ENCODE data around the gene IARS1. TPM values are rescaled to one million over a fixed set of nuclear protein-coding genes. Genes with fewer than 3 reads are reported as not detected.

IARS1 gene
- total RNA-seq, 1 experiment from 2014 or later: 220 TPM

DNA sequence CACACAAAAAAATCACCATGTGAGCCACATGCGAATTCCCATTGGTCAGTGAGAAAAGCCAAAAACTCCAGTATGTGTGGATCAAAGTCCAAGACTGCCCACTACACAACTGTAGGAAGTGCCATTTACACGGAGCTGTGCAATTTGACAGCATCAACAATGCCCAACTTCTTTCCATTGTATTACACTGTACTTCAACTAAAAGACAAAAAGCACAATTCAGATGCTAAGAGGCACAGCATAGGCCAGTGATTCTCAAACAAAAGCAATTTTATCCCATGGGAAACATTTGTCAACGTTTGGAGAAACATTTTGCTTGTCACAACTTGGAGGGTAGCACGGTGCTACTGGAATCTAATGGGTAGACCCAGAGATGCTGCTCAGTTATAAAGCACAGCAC lies 39.8 kb downstream of the IARS1 start:
- ChIA-PET CTCF (interaction anchor here (1.6 kb wide), 1 partner anchor 116 kb away, joined by 3 read pairs; no protein-coding TSS in a partner anchor), POLR2A (interaction anchor here (1.5 kb wide), 1 partner anchor 25 kb away, joined by 3 read pairs; no protein-coding TSS in a partner anchor)
- DNase-seq (ENCODE audit: low spot score) (no peak), ATAC-seq (no peak)
- H3K27ac Mint-ChIP-seq: no peak overlapping the region
- no peak overlapping the region for H3K4me3 Mint-ChIP-seq
- no peaks in the 10 kb centered on the region for H3K27me3 Mint-ChIP-seq (ENCODE audit: low read depth)
- H3K36me3 Mint-ChIP-seq: peaks cover 93% of the 10 kb centered on the region
- no peaks in the 10 kb centered on the region for H3K4me1 Mint-ChIP-seq
- TF ChIP-seq, protein P1, sequence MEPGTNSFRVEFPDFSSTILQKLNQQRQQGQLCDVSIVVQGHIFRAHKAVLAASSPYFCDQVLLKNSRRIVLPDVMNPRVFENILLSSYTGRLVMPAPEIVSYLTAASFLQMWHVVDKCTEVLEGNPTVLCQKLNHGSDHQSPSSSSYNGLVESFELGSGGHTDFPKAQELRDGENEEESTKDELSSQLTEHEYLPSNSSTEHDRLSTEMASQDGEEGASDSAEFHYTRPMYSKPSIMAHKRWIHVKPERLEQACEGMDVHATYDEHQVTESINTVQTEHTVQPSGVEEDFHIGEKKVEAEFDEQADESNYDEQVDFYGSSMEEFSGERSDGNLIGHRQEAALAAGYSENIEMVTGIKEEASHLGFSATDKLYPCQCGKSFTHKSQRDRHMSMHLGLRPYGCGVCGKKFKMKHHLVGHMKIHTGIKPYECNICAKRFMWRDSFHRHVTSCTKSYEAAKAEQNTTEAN (CRISPR knock-in tag; IDR thresholded peaks at IDR 0.05): no peak
- TF ChIP-seq, protein P2, sequence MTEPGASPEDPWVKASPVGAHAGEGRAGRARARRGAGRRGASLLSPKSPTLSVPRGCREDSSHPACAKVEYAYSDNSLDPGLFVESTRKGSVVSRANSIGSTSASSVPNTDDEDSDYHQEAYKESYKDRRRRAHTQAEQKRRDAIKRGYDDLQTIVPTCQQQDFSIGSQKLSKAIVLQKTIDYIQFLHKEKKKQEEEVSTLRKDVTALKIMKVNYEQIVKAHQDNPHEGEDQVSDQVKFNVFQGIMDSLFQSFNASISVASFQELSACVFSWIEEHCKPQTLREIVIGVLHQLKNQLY (CRISPR knock-in tag; IDR thresholded peaks at IDR 0.05): no peak
- no peak for TF ChIP-seq ELF4 (CRISPR knock-in tag; IDR thresholded peaks at IDR 0.05; ENCODE audit: low read depth)
- TF ChIP-seq, protein P3, sequence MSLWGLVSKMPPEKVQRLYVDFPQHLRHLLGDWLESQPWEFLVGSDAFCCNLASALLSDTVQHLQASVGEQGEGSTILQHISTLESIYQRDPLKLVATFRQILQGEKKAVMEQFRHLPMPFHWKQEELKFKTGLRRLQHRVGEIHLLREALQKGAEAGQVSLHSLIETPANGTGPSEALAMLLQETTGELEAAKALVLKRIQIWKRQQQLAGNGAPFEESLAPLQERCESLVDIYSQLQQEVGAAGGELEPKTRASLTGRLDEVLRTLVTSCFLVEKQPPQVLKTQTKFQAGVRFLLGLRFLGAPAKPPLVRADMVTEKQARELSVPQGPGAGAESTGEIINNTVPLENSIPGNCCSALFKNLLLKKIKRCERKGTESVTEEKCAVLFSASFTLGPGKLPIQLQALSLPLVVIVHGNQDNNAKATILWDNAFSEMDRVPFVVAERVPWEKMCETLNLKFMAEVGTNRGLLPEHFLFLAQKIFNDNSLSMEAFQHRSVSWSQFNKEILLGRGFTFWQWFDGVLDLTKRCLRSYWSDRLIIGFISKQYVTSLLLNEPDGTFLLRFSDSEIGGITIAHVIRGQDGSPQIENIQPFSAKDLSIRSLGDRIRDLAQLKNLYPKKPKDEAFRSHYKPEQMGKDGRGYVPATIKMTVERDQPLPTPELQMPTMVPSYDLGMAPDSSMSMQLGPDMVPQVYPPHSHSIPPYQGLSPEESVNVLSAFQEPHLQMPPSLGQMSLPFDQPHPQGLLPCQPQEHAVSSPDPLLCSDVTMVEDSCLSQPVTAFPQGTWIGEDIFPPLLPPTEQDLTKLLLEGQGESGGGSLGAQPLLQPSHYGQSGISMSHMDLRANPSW (CRISPR knock-in tag; conservative IDR thresholded peaks at IDR 0.05; ENCODE audit: low read depth): no peak
- no peak for TF ChIP-seq ZNF396 (CRISPR knock-in tag; IDR thresholded peaks at IDR 0.05; ENCODE audit: borderline replicate concordance)
- TF ChIP-seq, protein P4, sequence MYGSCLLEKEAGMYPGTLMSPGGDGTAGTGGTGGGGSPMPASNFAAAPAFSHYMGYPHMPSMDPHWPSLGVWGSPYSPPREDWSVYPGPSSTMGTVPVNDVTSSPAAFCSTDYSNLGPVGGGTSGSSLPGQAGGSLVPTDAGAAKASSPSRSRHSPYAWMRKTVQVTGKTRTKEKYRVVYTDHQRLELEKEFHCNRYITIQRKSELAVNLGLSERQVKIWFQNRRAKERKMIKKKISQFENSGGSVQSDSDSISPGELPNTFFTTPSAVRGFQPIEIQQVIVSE (CRISPR knock-in tag; IDR thresholded peaks at IDR 0.05; ENCODE audit: borderline replicate concordance): no peak
- TF ChIP-seq ZNF416 (CRISPR knock-in tag; IDR thresholded peaks at IDR 0.05): no peak
- TF ChIP-seq NR1H2 (CRISPR knock-in tag; IDR thresholded peaks at IDR 0.05): no peak
- TF ChIP-seq, protein P5, sequence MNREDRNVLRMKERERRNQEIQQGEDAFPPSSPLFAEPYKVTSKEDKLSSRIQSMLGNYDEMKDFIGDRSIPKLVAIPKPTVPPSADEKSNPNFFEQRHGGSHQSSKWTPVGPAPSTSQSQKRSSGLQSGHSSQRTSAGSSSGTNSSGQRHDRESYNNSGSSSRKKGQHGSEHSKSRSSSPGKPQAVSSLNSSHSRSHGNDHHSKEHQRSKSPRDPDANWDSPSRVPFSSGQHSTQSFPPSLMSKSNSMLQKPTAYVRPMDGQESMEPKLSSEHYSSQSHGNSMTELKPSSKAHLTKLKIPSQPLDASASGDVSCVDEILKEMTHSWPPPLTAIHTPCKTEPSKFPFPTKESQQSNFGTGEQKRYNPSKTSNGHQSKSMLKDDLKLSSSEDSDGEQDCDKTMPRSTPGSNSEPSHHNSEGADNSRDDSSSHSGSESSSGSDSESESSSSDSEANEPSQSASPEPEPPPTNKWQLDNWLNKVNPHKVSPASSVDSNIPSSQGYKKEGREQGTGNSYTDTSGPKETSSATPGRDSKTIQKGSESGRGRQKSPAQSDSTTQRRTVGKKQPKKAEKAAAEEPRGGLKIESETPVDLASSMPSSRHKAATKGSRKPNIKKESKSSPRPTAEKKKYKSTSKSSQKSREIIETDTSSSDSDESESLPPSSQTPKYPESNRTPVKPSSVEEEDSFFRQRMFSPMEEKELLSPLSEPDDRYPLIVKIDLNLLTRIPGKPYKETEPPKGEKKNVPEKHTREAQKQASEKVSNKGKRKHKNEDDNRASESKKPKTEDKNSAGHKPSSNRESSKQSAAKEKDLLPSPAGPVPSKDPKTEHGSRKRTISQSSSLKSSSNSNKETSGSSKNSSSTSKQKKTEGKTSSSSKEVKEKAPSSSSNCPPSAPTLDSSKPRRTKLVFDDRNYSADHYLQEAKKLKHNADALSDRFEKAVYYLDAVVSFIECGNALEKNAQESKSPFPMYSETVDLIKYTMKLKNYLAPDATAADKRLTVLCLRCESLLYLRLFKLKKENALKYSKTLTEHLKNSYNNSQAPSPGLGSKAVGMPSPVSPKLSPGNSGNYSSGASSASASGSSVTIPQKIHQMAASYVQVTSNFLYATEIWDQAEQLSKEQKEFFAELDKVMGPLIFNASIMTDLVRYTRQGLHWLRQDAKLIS (CRISPR knock-in tag; IDR thresholded peaks at IDR 0.05; ENCODE audit: borderline replicate concordance): no peak
- TF ChIP-seq, protein P6, sequence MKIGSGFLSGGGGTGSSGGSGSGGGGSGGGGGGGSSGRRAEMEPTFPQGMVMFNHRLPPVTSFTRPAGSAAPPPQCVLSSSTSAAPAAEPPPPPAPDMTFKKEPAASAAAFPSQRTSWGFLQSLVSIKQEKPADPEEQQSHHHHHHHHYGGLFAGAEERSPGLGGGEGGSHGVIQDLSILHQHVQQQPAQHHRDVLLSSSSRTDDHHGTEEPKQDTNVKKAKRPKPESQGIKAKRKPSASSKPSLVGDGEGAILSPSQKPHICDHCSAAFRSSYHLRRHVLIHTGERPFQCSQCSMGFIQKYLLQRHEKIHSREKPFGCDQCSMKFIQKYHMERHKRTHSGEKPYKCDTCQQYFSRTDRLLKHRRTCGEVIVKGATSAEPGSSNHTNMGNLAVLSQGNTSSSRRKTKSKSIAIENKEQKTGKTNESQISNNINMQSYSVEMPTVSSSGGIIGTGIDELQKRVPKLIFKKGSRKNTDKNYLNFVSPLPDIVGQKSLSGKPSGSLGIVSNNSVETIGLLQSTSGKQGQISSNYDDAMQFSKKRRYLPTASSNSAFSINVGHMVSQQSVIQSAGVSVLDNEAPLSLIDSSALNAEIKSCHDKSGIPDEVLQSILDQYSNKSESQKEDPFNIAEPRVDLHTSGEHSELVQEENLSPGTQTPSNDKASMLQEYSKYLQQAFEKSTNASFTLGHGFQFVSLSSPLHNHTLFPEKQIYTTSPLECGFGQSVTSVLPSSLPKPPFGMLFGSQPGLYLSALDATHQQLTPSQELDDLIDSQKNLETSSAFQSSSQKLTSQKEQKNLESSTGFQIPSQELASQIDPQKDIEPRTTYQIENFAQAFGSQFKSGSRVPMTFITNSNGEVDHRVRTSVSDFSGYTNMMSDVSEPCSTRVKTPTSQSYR (CRISPR knock-in tag; IDR thresholded peaks at IDR 0.05): no peak
- TF ChIP-seq NFYB (CRISPR knock-in tag; conservative IDR thresholded peaks at IDR 0.05; ENCODE audit: low read depth): no peak
- TF ChIP-seq CREB1 (CRISPR knock-in tag; IDR thresholded peaks at IDR 0.05): no peak
- TF ChIP-seq, protein P7, sequence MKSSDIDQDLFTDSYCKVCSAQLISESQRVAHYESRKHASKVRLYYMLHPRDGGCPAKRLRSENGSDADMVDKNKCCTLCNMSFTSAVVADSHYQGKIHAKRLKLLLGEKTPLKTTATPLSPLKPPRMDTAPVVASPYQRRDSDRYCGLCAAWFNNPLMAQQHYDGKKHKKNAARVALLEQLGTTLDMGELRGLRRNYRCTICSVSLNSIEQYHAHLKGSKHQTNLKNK (CRISPR knock-in tag; IDR thresholded peaks at IDR 0.05): no peak
- H3K9me3 Mint-ChIP-seq: no peaks in the 10 kb centered on the region

All from WTC11 (cell line).